Astrocyte (in vitro differentiated cells and primary cell): Measurements from ENCODE around the gene ZNF3. TPM values are rescaled to one million over a fixed set of nuclear protein-coding genes. Genes with fewer than 3 reads are reported as not detected.

Source experiments
- DNase-seq: peaks from one replicate; pipeline ENCODE4 v3.0.0-alpha.2; 2010; ENCODE audit warnings: low read depth
- FAIRE-seq: peaks from 2 replicates; lab custom pipeline; 2011; peaks lifted over from hg19 to GRCh38; lab: Jason Lieb, UNC
- H2AFZ ChIP-seq: 2 replicates; pipeline ENCODE4 v1.6.0; 2012; ENCODE audit warnings: low read depth, low read length, inconsistent platforms
- H3K27ac ChIP-seq: 2 replicates; pipeline ENCODE4 v1.5.1; 2011; ENCODE audit warnings: low read depth, low read length, inconsistent platforms
- H3K27me3 ChIP-seq: 2 replicates; pipeline ENCODE4 v1.6.0; 2011; ENCODE audit warnings: low read length, inconsistent platforms; ENCODE audit not compliant: insufficient read depth
- H3K36me3 ChIP-seq: 2 replicates; pipeline ENCODE4 v1.5.1; 2011; ENCODE audit warnings: low read length, inconsistent platforms; ENCODE audit not compliant: insufficient read depth
- H3K4me1 ChIP-seq: 2 replicates; pipeline ENCODE4 v1.5.1; 2011; ENCODE audit warnings: low read length, inconsistent platforms; ENCODE audit not compliant: insufficient read depth
- H3K4me2 ChIP-seq: 2 replicates; pipeline ENCODE4 v1.6.0; 2012; ENCODE audit warnings: low read length, inconsistent platforms
- H3K4me3 ChIP-seq: 2 replicates; pipeline ENCODE4 v1.5.1; 2011; ENCODE audit warnings: low read depth, mild to moderate bottlenecking, low read length, inconsistent platforms; ENCODE audit not compliant: insufficient read depth
- H3K79me2 ChIP-seq: 2 replicates; pipeline ENCODE4 v1.6.0; 2012; ENCODE audit warnings: mild to moderate bottlenecking, low read length, inconsistent platforms; ENCODE audit not compliant: insufficient read depth
- H3K9ac ChIP-seq: 2 replicates; pipeline ENCODE4 v1.6.0; 2012; ENCODE audit warnings: mild to moderate bottlenecking, low read length, inconsistent platforms
- H3K9me3 ChIP-seq: 2 replicates; pipeline ENCODE4 v1.5.1; 2012; ENCODE audit warnings: low read depth, mild to moderate bottlenecking, low read length, inconsistent platforms; ENCODE audit not compliant: insufficient read depth
- H4K20me1 ChIP-seq: 2 replicates; pipeline ENCODE4 v1.6.0; 2012; ENCODE audit warnings: low read length, inconsistent platforms; ENCODE audit not compliant: insufficient read depth
- H3K27ac Mint-ChIP-seq: one replicate; pipeline ENCODE4 v1.8.0; 2021; ENCODE audit warnings: mild to moderate bottlenecking, mixed read lengths; ENCODE audit not compliant: unreplicated experiment
- H3K27me3 Mint-ChIP-seq: one replicate; pipeline ENCODE4 v1.8.0; 2021; ENCODE audit warnings: low read depth, mixed read lengths; ENCODE audit not compliant: unreplicated experiment
- H3K36me3 Mint-ChIP-seq: one replicate; pipeline ENCODE4 v1.8.0; 2021; ENCODE audit warnings: low read depth, mixed read lengths; ENCODE audit not compliant: unreplicated experiment
- H3K4me1 Mint-ChIP-seq: one replicate; pipeline ENCODE4 v1.8.0; 2021; ENCODE audit warnings: low read depth, mixed read lengths; ENCODE audit not compliant: unreplicated experiment
- H3K4me3 Mint-ChIP-seq: one replicate; pipeline ENCODE4 v1.8.0; 2021; ENCODE audit warnings: mild to moderate bottlenecking, moderate library complexity, mixed read lengths; ENCODE audit not compliant: unreplicated experiment
- H3K9me3 Mint-ChIP-seq: one replicate; pipeline ENCODE4 v1.8.0; 2021; ENCODE audit warnings: mild to moderate bottlenecking, mixed read lengths; ENCODE audit not compliant: unreplicated experiment
- EZH2 ChIP-seq: IDR thresholded peaks from 2 replicates; pipeline ENCODE4 v1.6.1; 2012; ENCODE audit warnings: mild to moderate bottlenecking, low read length, inconsistent platforms; ENCODE audit not compliant: insufficient read depth
- total RNA-seq: library from RNA; stranded (reverse); gene quantifications from 2 replicates; pipeline ENCODE4 v1.2.1, GENCODE V29; 2021
- TF ChIP-seq, protein P1 (sequence below): IDR thresholded peaks from 2 replicates; pipeline ENCODE4 v1.5.1; 2011; ENCODE audit warnings: low read depth, mild to moderate bottlenecking, inconsistent platforms, low read length, moderate library complexity; ENCODE audit not compliant: insufficient read depth

Gene ZNF3
- total RNA-seq, 1 donor from 2014 or later = 24.0 TPM

- DNase-seq = no peak
Observed at GRCh38 chr7:100064162-100064561, 17.4 kb downstream of the ZNF3 start.

DNA sequence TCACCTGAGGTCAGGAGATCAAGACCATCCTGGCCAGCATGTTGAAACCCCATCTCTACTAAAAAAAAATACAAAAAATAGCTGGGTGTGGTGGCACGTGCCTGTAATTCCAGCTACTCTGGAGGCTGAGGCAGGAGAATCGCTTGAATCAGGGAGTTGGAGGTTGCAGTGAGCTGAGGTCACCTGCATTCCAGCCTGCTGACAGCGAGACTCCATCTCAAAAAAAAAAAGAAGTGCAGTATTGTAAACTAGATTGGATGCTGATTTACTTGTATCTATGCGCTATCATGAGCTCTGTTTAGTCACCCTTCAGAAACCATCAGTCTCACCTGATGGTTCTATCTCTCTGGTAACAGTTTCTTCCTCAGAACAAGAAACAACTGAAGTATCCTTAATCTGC, 18.1 kb downstream of the ZNF3 start:
- Mint-ChIP-seq H3K36me3 (peaks cover 43% of the 10 kb centered on the region), H3K27me3 (no peaks in the 10 kb centered on the region), H3K4me1 (no peaks in the 10 kb centered on the region), H3K4me3 (no peak overlapping the region), H3K27ac (no peak overlapping the region), H3K9me3 (peaks cover 2% of the 10 kb centered on the region)
- H3K4me2 ChIP-seq = no peak overlapping the region
- DNase-seq (no peak), FAIRE-seq (no peak)
- H3K27me3 ChIP-seq = no peaks in the 10 kb centered on the region
- TF ChIP-seq, protein P1, sequence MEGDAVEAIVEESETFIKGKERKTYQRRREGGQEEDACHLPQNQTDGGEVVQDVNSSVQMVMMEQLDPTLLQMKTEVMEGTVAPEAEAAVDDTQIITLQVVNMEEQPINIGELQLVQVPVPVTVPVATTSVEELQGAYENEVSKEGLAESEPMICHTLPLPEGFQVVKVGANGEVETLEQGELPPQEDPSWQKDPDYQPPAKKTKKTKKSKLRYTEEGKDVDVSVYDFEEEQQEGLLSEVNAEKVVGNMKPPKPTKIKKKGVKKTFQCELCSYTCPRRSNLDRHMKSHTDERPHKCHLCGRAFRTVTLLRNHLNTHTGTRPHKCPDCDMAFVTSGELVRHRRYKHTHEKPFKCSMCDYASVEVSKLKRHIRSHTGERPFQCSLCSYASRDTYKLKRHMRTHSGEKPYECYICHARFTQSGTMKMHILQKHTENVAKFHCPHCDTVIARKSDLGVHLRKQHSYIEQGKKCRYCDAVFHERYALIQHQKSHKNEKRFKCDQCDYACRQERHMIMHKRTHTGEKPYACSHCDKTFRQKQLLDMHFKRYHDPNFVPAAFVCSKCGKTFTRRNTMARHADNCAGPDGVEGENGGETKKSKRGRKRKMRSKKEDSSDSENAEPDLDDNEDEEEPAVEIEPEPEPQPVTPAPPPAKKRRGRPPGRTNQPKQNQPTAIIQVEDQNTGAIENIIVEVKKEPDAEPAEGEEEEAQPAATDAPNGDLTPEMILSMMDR = no peak
- TF ChIP-seq EZH2 = no peak
- H2AFZ ChIP-seq = no peak overlapping the region
- peaks cover 20% of the 10 kb centered on the region for H3K36me3 ChIP-seq
- peaks cover 10% of the 10 kb centered on the region for H3K9me3 ChIP-seq
- H3K27ac ChIP-seq = no peak overlapping the region
- no peak overlapping the region for H3K4me3 ChIP-seq
- no peaks in the 10 kb centered on the region for H3K79me2 ChIP-seq
- no peak overlapping the region for H3K9ac ChIP-seq
- H4K20me1 ChIP-seq = peaks cover 2% of the 10 kb centered on the region
- no peaks in the 10 kb centered on the region for H3K4me1 ChIP-seq

More at GRCh38 chr7:100064162-100064561, 17.4 kb downstream of the ZNF3 start:
- no peak for FAIRE-seq
- H3K4me1 ChIP-seq = no peaks in the 10 kb centered on the region
- H3K36me3 ChIP-seq = peaks cover 20% of the 10 kb centered on the region
- TF ChIP-seq, protein P1 = no peak
- TF ChIP-seq EZH2 = no peak
- Mint-ChIP-seq H3K9me3 (peaks cover 2% of the 10 kb centered on the region), H3K4me3 (no peak overlapping the region), H3K27me3 (no peaks in the 10 kb centered on the region), H3K27ac (no peak overlapping the region), H3K4me1 (no peaks in the 10 kb centered on the region), H3K36me3 (peaks cover 39% of the 10 kb centered on the region)
- H3K9ac ChIP-seq = no peak overlapping the region
- no peaks in the 10 kb centered on the region for H4K20me1 ChIP-seq
- no peak overlapping the region for H2AFZ ChIP-seq
- peaks cover 12% of the 10 kb centered on the region for H3K9me3 ChIP-seq
- H3K4me2 ChIP-seq = no peak overlapping the region
- no peak overlapping the region for H3K27ac ChIP-seq
- H3K4me3 ChIP-seq = no peak overlapping the region
- H3K27me3 ChIP-seq = no peaks in the 10 kb centered on the region
- no peaks in the 10 kb centered on the region for H3K79me2 ChIP-seq

GRCh38 chr7:100061518-100062193, 19.9 kb downstream of the ZNF3 start:
- no peak overlapping the region for H3K4me2 ChIP-seq
- H3K27ac ChIP-seq = no peak overlapping the region
- Mint-ChIP-seq H3K4me1 (no peaks in the 10 kb centered on the region), H3K9me3 (peaks cover 4% of the 10 kb centered on the region), H3K27me3 (no peaks in the 10 kb centered on the region), H3K27ac (no peak overlapping the region), H3K4me3 (no peak overlapping the region), H3K36me3 (peaks cover 45% of the 10 kb centered on the region)
- H3K9ac ChIP-seq = no peak overlapping the region
- H3K79me2 ChIP-seq = no peaks in the 10 kb centered on the region
- H3K4me1 ChIP-seq = no peaks in the 10 kb centered on the region
- TF ChIP-seq EZH2 = no peak
- TF ChIP-seq, protein P1 = no peak
- H3K4me3 ChIP-seq = no peak overlapping the region
- DNase-seq = no peak
- FAIRE-seq = no peak
- peaks cover 10% of the 10 kb centered on the region for H3K9me3 ChIP-seq
- H3K27me3 ChIP-seq = no peaks in the 10 kb centered on the region
- no peak overlapping the region for H2AFZ ChIP-seq
- H4K20me1 ChIP-seq = peaks cover 3% of the 10 kb centered on the region
- peaks cover 28% of the 10 kb centered on the region for H3K36me3 ChIP-seq
